Right atrium auricular region (tissue), 2 donors: Measurements from ENCODE around the gene PARP3. TPM values are rescaled to one million over a fixed set of nuclear protein-coding genes. Genes with fewer than 3 reads are reported as not detected.
A peak's percentile ranks its signal among the peaks of the same experiment; 100 is the strongest.

Source experiments
- DNase-seq: peaks from one replicate; pipeline ENCODE4 v3.0.0-alpha.2; 2019; ENCODE audit warnings: low spot score
- H3K27ac ChIP-seq, 2 donors: fragments of 200-600 bp; sonication (generic); 1 replicate in 1 of 2; 2 replicates in 1 of 2; pipeline ENCODE4 v1.5.1; 2016 to 2019
- H3K27me3 ChIP-seq, 2 donors: fragments of 200-600 bp; sonication (generic); one replicate each; pipeline versions ENCODE4 v1.5.1 to v1.6.0; 2017 to 2019
- H3K36me3 ChIP-seq: fragments of 200-600 bp; sonication (generic); one replicate; pipeline ENCODE4 v1.5.1; 2016
- H3K4me1 ChIP-seq, 2 donors: fragments of 200-600 bp; sonication (generic); one replicate each; pipeline versions ENCODE4 v1.5.1 to v1.6.0; 2017 to 2019
- H3K4me3 ChIP-seq, 2 donors: fragments of 200-600 bp; sonication (generic); 1 replicate in 1 of 2; 2 replicates in 1 of 2; pipeline ENCODE4 v1.5.1; 2017 to 2019; ENCODE audit warnings: mild to moderate bottlenecking in 1 of 2, moderate library complexity in 1 of 2
- H3K9me3 ChIP-seq, 2 donors: fragments of 200-600 bp; sonication (generic); one replicate each; pipeline ENCODE4 v1.5.1; 2019
- total RNA-seq, 2 donors: library from RNA; depleted of rRNA; stranded (reverse); fragments of >200 nt; gene quantifications; one replicate each; pipeline ENCODE4 v1.1.0, GENCODE V29; 2016
- TF ChIP-seq, protein P1 (sequence below), 2 donors: fragments of 200-600 bp; sonication (generic); IDR thresholded peaks; one replicate each; pipeline ENCODE4 v1.5.1; 2019; ENCODE audit warnings: antibody characterized with exemption in 2 of 2

PARP3 gene
- total RNA-seq, 2 donors from 2014 or later = 9.8 to 12.8 TPM

DNA sequence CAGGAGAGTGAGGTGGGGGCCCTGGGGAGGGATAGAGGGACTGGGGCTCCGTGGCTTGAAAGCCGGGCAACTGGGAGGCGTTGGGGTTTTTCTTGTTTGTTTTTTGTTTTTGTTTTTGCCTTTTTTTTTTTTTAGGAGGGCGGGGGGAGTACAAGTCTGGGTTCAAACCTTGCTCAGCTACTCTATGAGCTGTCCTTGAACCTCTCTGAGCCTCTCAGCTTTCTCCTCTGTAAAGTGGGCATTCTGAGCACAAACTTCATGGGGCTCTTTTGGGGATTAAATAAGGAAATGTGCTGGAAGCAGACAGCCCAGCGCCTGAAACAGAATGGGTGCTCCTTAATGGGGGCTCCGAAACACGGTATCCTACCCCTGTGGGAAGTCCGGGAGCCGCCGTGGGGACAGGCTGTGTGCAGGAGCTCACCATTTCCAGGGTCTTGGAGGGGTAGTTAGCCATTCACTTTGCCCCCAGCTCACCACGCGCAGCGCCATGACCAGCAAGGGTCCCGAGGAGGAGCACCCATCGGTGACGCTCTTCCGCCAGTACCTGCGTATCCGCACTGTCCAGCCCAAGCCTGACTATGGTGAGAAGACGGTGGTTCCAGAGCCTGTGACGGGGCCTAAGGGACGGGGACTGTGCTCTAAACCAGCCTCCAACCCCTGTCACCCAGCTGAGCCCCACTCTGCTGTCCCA is 41.6 kb downstream of the PARP3 start:
- no peaks in the 10 kb centered on the region for H3K27me3 ChIP-seq
- H3K27ac ChIP-seq = peak overlapping the region; percentile 92 to 97
- H3K4me1 ChIP-seq = peaks cover 0 to 23% of the 10 kb centered on the region in 2 donors
- DNase-seq = no peak
- H3K36me3 ChIP-seq = no peaks in the 10 kb centered on the region
- TF ChIP-seq, protein P1, sequence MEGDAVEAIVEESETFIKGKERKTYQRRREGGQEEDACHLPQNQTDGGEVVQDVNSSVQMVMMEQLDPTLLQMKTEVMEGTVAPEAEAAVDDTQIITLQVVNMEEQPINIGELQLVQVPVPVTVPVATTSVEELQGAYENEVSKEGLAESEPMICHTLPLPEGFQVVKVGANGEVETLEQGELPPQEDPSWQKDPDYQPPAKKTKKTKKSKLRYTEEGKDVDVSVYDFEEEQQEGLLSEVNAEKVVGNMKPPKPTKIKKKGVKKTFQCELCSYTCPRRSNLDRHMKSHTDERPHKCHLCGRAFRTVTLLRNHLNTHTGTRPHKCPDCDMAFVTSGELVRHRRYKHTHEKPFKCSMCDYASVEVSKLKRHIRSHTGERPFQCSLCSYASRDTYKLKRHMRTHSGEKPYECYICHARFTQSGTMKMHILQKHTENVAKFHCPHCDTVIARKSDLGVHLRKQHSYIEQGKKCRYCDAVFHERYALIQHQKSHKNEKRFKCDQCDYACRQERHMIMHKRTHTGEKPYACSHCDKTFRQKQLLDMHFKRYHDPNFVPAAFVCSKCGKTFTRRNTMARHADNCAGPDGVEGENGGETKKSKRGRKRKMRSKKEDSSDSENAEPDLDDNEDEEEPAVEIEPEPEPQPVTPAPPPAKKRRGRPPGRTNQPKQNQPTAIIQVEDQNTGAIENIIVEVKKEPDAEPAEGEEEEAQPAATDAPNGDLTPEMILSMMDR (IDR thresholded peaks at IDR 0.05) = no peak
- no peaks in the 10 kb centered on the region for H3K9me3 ChIP-seq
- H3K4me3 ChIP-seq = peak overlapping the region; percentile 50 to 68

DNA sequence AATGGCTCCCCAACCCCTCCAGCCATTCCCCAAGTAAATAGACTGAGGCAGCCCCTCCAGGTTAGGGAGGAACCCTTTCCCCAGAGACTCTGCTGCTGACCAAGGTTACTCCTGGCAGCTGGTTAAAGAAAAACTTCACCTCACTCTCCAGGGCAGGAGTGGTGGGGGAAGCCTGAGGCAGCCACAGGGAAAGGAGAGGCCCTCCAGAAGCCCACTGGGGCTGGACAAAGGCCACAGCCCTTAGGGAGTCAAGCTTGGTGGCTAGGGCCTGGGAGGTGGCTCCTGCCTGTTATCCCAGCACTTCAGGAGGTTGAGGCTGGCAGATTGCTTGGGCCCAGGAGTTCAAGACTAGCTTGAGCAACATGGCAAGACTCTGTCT is 42.1 kb downstream of the PARP3 start:
- Histone ChIP-seq H3K36me3 (no peaks in the 10 kb centered on the region), H3K4me3 (no peak overlapping the region), H3K9me3 (no peaks in the 10 kb centered on the region), H3K27ac (peak overlapping the region; percentile 92 to 97), H3K27me3 (no peaks in the 10 kb centered on the region), H3K4me1 (peaks cover 0 to 23% of the 10 kb centered on the region in 2 donors)
- TF ChIP-seq, protein P1 (IDR thresholded peaks at IDR 0.05) = no peak
- DNase-seq = no peak

DNA sequence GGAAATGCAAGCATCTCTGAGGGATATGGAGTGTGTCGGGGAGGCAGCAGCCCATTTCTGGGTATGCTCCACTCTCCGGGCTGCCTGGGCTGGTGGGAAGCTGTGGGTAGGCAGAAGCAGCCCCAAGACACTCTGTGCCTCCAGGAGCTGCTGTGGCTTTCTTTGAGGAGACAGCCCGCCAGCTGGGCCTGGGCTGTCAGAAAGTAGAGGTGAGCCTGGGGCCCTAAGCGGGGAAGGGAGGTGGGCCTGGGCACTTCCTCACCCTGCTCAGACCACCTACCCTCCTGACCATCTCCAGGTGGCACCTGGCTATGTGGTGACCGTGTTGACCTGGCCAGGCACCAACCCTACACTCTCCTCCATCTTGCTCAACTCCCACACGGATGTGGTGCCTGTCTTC is 42.9 kb downstream of the PARP3 start:
- TF ChIP-seq, protein P1 (IDR thresholded peaks at IDR 0.05) = no peak
- Histone ChIP-seq H3K4me3 (no peak overlapping the region), H3K27ac (no peak overlapping the region), H3K9me3 (no peaks in the 10 kb centered on the region), H3K4me1 (peaks cover 0 to 26% of the 10 kb centered on the region in 2 donors), H3K27me3 (no peaks in the 10 kb centered on the region), H3K36me3 (no peaks in the 10 kb centered on the region)
- DNase-seq = no peak

DNA sequence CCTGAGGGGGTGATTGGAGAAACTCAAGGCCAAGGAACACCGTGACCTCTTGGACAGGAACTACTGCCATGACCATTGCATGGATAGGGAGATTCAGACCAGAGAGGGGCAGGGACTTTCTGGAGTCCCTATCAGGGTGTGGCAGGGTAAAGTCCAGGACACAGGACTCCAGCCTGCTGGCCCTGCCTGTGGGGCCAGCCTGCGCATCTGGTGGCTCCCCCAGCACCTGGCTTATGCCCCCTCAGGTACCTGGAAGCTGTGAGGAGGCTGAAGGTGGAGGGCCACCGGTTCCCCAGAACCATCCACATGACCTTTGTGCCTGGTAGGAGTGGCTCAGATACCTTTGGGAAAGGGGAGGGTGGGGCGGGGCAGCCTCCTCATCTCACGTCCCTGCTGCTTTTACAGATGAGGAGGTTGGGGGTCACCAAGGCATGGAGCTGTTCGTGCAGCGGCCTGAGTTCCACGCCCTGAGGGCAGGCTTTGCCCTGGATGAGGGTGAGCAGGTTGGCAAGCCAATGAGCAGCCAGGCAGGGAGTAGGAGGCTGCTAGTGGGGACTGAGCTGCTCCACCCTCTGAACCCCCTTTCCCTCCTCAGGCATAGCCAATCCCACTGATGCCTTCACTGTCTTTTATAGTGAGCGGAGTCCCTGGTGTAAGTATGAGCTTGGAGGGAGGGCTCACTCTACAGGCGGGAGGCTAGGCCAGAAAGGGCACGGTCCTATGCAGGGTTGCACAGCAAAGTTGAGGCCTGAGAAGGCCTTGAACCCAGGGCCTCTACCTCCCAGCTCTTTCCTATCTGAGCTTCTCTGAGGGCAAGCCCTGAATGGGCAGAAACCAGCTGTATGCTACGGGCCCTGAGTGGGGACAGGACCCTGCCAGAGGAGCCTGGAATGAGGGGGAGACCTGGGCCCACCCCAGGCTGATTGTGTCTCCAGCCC is 44.1 kb downstream of the PARP3 start:
- peaks cover 0 to 26% of the 10 kb centered on the region in 2 donors for H3K4me1 ChIP-seq
- no peak for DNase-seq
- TF ChIP-seq, protein P1 (IDR thresholded peaks at IDR 0.05) = no peak

DNA sequence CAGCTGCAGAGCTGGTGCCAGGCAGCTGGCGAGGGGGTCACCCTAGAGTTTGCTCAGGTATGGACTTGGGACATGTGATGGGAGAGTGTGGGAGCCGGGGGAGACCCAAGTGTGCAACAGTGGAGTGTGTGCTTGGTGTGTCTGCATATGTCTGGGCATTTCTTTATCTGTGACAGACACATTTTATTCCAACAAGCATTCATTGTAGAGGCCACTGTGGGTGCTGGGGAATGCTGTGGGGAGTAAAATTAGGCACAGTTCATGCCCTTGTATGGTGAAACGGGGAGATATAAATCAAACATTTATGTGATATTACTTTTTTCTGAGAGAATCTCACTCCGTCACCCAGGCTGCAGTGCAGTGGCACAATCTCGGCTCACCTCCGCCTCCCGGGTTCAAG is 45.4 kb downstream of the PARP3 start:
- no peak overlapping the region for H3K4me3 ChIP-seq
- no peaks in the 10 kb centered on the region for H3K27me3 ChIP-seq
- H3K36me3 ChIP-seq = peaks cover 14% of the 10 kb centered on the region
- no peak for DNase-seq
- peaks cover 0 to 18% of the 10 kb centered on the region in 2 donors for H3K4me1 ChIP-seq
- H3K9me3 ChIP-seq = no peaks in the 10 kb centered on the region
- TF ChIP-seq, protein P1 (IDR thresholded peaks at IDR 0.05) = no peak
- H3K27ac ChIP-seq = no peak overlapping the region

More for the DNA sequence above, 44.1 kb downstream of the PARP3 start:
- H3K4me3 ChIP-seq = no peak overlapping the region
- no peaks in the 10 kb centered on the region for H3K9me3 ChIP-seq
- H3K27me3 ChIP-seq = no peaks in the 10 kb centered on the region
- H3K36me3 ChIP-seq = peaks cover 2% of the 10 kb centered on the region
- H3K27ac ChIP-seq = no peak overlapping the region
